Caco-2 (cell line): ENCODE data around the gene TBL1X. TPM values are rescaled to one million over a fixed set of nuclear protein-coding genes. Genes with fewer than 3 reads are reported as not detected.
A peak's percentile ranks its signal among the peaks of the same experiment; 100 is the strongest.

Experiments used
- BruUV-seq: library from RNA; stranded (reverse); fragments of 400-500 nt; replicated peaks from 2 replicates; lab custom pipeline; 2021; lab: Mats Ljungman, UMichigan
- CTCF ChIA-PET: fragments of 300-600 bp; sonication (Branson Sonifier 250); formaldehyde crosslinking; loops from one replicate; lab custom pipeline; 2022; ENCODE audit warnings: antibody characterized with exemption; lab: Charles Lee
- POLR2A ChIA-PET: fragments of 300-600 bp; sonication (Branson Sonifier 250); formaldehyde crosslinking; loops from one replicate; lab custom pipeline; 2022; ENCODE audit warnings: antibody characterized with exemption; lab: Charles Lee
- DNase-seq, 2 experiments: peaks; one replicate each; pipeline versions ENCODE4 v3.0.0 to v3.0.0-alpha.2; 2020 to 2022
- H3K27me3 ChIP-seq: replicated peaks from 2 replicates; pipeline ENCODE4 v1.6.0; 2011; ENCODE audit warnings: low read length; ENCODE audit not compliant: control insufficient read depth, insufficient read depth
- H3K36me3 ChIP-seq: 2 replicates; pipeline ENCODE4 v1.5.1; 2011; ENCODE audit warnings: low read length; ENCODE audit not compliant: control insufficient read depth, insufficient read depth
- H3K4me1 ChIP-seq: fragments of 250-450 bp; sonication (Bioruptor Pico); 2 replicates; pipeline ENCODE4 v1.5.1; 2020; ENCODE audit warnings: mild to moderate bottlenecking
- H3K4me3 ChIP-seq: 2 replicates; pipeline ENCODE4 v1.5.1; 2011; ENCODE audit warnings: low read depth, mild to moderate bottlenecking, control low read depth, low read length
- H3K9me3 ChIP-seq: fragments of 250-450 bp; sonication (Bioruptor Pico); 2 replicates; pipeline ENCODE4 v1.5.1; 2020; ENCODE audit warnings: mild to moderate bottlenecking, moderate library complexity
- H3K27ac Mint-ChIP-seq: one replicate; pipeline ENCODE4 v1.8.0; 2022; ENCODE audit warnings: mixed read lengths; ENCODE audit not compliant: unreplicated experiment
- H3K27me3 Mint-ChIP-seq: one replicate; pipeline ENCODE4 v1.8.0; 2022; ENCODE audit warnings: mixed read lengths; ENCODE audit not compliant: insufficient read depth, unreplicated experiment
- H3K36me3 Mint-ChIP-seq: one replicate; pipeline ENCODE4 v1.8.0; 2022; ENCODE audit warnings: mild to moderate bottlenecking, mixed read lengths; ENCODE audit not compliant: insufficient read depth, unreplicated experiment
- H3K4me1 Mint-ChIP-seq: one replicate; pipeline ENCODE4 v1.8.0; 2022; ENCODE audit warnings: low read depth, mixed read lengths; ENCODE audit not compliant: unreplicated experiment
- H3K4me3 Mint-ChIP-seq: one replicate; pipeline ENCODE4 v1.8.0; 2022; ENCODE audit warnings: mild to moderate bottlenecking, moderate library complexity, mixed read lengths; ENCODE audit not compliant: unreplicated experiment
- H3K9me3 Mint-ChIP-seq: one replicate; pipeline ENCODE4 v1.8.0; 2022; ENCODE audit warnings: mixed read lengths; ENCODE audit not compliant: unreplicated experiment
- CTCF ChIP-seq, 2 experiments: fragments of 200-600 bp in 1 of 2; IDR thresholded peaks; 1 replicate in 1 of 2; 2 replicates in 1 of 2; pipeline versions ENCODE4 v1.5.1 to v1.8.0; 2011 to 2022; ENCODE audit warnings: antibody characterized with exemption in 1 of 2, control low read depth in 1 of 2, inconsistent platforms in 1 of 2, low read depth in 1 of 2, low read length in 1 of 2, mild to moderate bottlenecking in 1 of 2, moderate library complexity in 1 of 2; ENCODE audit not compliant: insufficient read depth in 1 of 2, severe bottlenecking in 1 of 2, unreplicated experiment in 1 of 2
- intact Hi-C: fragments of 100-400 bp; cut with micrococcal nuclease; formaldehyde crosslinking; loops from one replicate; pipeline ENCODE4 v1.10.0; 2022; ENCODE audit not compliant: unreplicated experiment
- total RNA-seq: library from RNA; stranded (reverse); gene quantifications from 2 replicates; pipeline ENCODE4 v1.2.3, GENCODE V29; 2022

The TBL1X gene
- total RNA-seq, 1 experiment from 2014 or later, result 84.2 TPM

GRCh38 chrX:9566150-9566621 lies 101.3 kb downstream of the TBL1X start:
- ChIA-PET POLR2A (no interaction called here), CTCF (no interaction called here)
- no peak for TF ChIP-seq CTCF (IDR thresholded peaks at IDR 0.05; ENCODE audit: insufficient read depth in 1 of 2, low read depth in 1 of 2, low read length in 1 of 2, severe bottlenecking in 1 of 2, unreplicated experiment in 1 of 2)
- no peak for DNase-seq
- Mint-ChIP-seq H3K27ac (no peak overlapping the region), H3K4me3 (no peak overlapping the region), H3K4me1 (peaks cover 6% of the 10 kb centered on the region), H3K27me3 (no peaks in the 10 kb centered on the region), H3K9me3 (no peaks in the 10 kb centered on the region), H3K36me3 (peaks cover 12% of the 10 kb centered on the region)
- Histone ChIP-seq H3K4me3 (no peak overlapping the region), H3K4me1 (no peaks in the 10 kb centered on the region), H3K27me3 (no peaks in the 10 kb centered on the region), H3K36me3 (no peaks in the 10 kb centered on the region; the same call in 1 of the 2 replicates), H3K9me3 (no peaks in the 10 kb centered on the region)
- intact Hi-C loops, result no loop called here
- no TSS peak for BruUV-seq

- ChIA-PET POLR2A (no interaction called here), CTCF (no interaction called here)
- intact Hi-C loops, result loop anchor here (5.0 kb wide), 1 partner anchor 33 kb away; no protein-coding TSS in a partner anchor
- Mint-ChIP-seq H3K27me3 (no peaks in the 10 kb centered on the region), H3K4me1 (peaks cover 15% of the 10 kb centered on the region), H3K36me3 (peaks cover 8% of the 10 kb centered on the region), H3K27ac (no peak overlapping the region), H3K9me3 (no peaks in the 10 kb centered on the region), H3K4me3 (no peak overlapping the region)
- Histone ChIP-seq H3K9me3 (no peaks in the 10 kb centered on the region), H3K4me3 (no peak overlapping the region), H3K4me1 (peaks cover 20% of the 10 kb centered on the region), H3K27me3 (no peaks in the 10 kb centered on the region), H3K36me3 (no peaks in the 10 kb centered on the region; the same call in 1 of the 2 replicates)
- no peak for DNase-seq
- TF ChIP-seq CTCF (IDR thresholded peaks at IDR 0.05; ENCODE audit: insufficient read depth in 1 of 2, low read depth in 1 of 2, low read length in 1 of 2, severe bottlenecking in 1 of 2, unreplicated experiment in 1 of 2), result no peak
- BruUV-seq, result no TSS peak
Observed at GRCh38 chrX:9569876-9570301, 105.0 kb downstream of the TBL1X start.

- no peak for TF ChIP-seq CTCF (IDR thresholded peaks at IDR 0.05; ENCODE audit: insufficient read depth in 1 of 2, low read depth in 1 of 2, low read length in 1 of 2, severe bottlenecking in 1 of 2, unreplicated experiment in 1 of 2)
- DNase-seq, result peak in 1 of 2 experiments; percentile 2
- H3K9me3 Mint-ChIP-seq, result no peaks in the 10 kb centered on the region
- BruUV-seq, result no TSS peak
- Histone ChIP-seq H3K4me3 (no peak overlapping the region), H3K9me3 (no peaks in the 10 kb centered on the region), H3K27me3 (no peaks in the 10 kb centered on the region), H3K36me3 (peaks cover 1% of the 10 kb centered on the region), H3K4me1 (peaks cover 20% of the 10 kb centered on the region)
- POLR2A ChIA-PET, result interaction anchor here (1.0 kb wide), 1 partner anchor 101 kb away, joined by 3 read pairs; no protein-coding TSS in a partner anchor
- peaks cover 17% of the 10 kb centered on the region for H3K36me3 Mint-ChIP-seq
- intact Hi-C loops, result loop anchor here (5.0 kb wide), 1 partner anchor 36 kb away; no protein-coding TSS in a partner anchor
- H3K27ac Mint-ChIP-seq, result no peak overlapping the region
- no peaks in the 10 kb centered on the region for H3K27me3 Mint-ChIP-seq
- no peak overlapping the region for H3K4me3 Mint-ChIP-seq
- CTCF ChIA-PET, result no interaction called here
- H3K4me1 Mint-ChIP-seq, result peaks cover 15% of the 10 kb centered on the region
Observed at GRCh38 chrX:9573282-9574106, 108.6 kb downstream of the TBL1X start.
